Liver (tissue), 3 donors: ENCODE results near the gene ADTRP.

ENCODE experiments used
- CTCF ChIP-seq: fragments of 150-350 bp; IDR thresholded peaks from 2 replicates; pipeline ENCODE4 v1.5.1; 2017; ENCODE audit warnings: improper control_type of control experiment, low read depth, low read length; ENCODE audit not compliant: missing input control
- FOXA1 ChIP-seq: IDR thresholded peaks from 2 replicates; pipeline ENCODE4 v1.6.1; 2016; ENCODE audit warnings: antibody characterized with exemption
- GABPA ChIP-seq, 2 donors: IDR thresholded peaks in 1 of 2; conservative IDR thresholded peaks in 1 of 2; 2 replicates each; pipeline ENCODE4 v1.6.1; 2016; ENCODE audit warnings: antibody characterized with exemption in 2 of 2, mild to moderate bottlenecking in 1 of 2, moderate library complexity in 1 of 2
- JUND ChIP-seq, 2 donors: IDR thresholded peaks; 2 replicates each; pipeline ENCODE4 v1.6.1; 2016; ENCODE audit warnings: antibody characterized with exemption in 2 of 2
- SP1 ChIP-seq: IDR thresholded peaks from 2 replicates; pipeline ENCODE4 v1.6.1; 2018; ENCODE audit warnings: antibody characterized with exemption, mild to moderate bottlenecking
- TAF1 ChIP-seq: conservative IDR thresholded peaks from 2 replicates; pipeline ENCODE4 v1.6.1; 2016; ENCODE audit warnings: antibody characterized with exemption, mild to moderate bottlenecking
- TF ChIP-seq, protein P1 (sequence below): IDR thresholded peaks from 2 replicates; pipeline ENCODE4 v1.6.1; 2016; ENCODE audit warnings: antibody characterized with exemption, mild to moderate bottlenecking
- TF ChIP-seq, protein P2 (sequence below): IDR thresholded peaks from 2 replicates; pipeline ENCODE4 v1.6.1; 2016; ENCODE audit warnings: antibody characterized with exemption
- TF ChIP-seq, protein P3 (sequence below): IDR thresholded peaks from 2 replicates; pipeline ENCODE4 v1.6.1; 2016; ENCODE audit warnings: antibody characterized with exemption
- donor health status: healthy.
- donor health status: healthy.

GRCh38 chr6:11688425-11688709 lies 90.2 kb downstream of the ADTRP start:
- TF ChIP-seq CTCF (no peak), FOXA1 (no peak), JUND (IDR thresholded peaks at IDR 0.05) (no peak), TAF1 (no peak), GABPA (IDR thresholded peaks at IDR 0.05 in 1 of 2, conservative IDR thresholded peaks at IDR 0.05 in 1 of 2) (no peak), SP1 (no peak)
- TF ChIP-seq, protein P1, sequence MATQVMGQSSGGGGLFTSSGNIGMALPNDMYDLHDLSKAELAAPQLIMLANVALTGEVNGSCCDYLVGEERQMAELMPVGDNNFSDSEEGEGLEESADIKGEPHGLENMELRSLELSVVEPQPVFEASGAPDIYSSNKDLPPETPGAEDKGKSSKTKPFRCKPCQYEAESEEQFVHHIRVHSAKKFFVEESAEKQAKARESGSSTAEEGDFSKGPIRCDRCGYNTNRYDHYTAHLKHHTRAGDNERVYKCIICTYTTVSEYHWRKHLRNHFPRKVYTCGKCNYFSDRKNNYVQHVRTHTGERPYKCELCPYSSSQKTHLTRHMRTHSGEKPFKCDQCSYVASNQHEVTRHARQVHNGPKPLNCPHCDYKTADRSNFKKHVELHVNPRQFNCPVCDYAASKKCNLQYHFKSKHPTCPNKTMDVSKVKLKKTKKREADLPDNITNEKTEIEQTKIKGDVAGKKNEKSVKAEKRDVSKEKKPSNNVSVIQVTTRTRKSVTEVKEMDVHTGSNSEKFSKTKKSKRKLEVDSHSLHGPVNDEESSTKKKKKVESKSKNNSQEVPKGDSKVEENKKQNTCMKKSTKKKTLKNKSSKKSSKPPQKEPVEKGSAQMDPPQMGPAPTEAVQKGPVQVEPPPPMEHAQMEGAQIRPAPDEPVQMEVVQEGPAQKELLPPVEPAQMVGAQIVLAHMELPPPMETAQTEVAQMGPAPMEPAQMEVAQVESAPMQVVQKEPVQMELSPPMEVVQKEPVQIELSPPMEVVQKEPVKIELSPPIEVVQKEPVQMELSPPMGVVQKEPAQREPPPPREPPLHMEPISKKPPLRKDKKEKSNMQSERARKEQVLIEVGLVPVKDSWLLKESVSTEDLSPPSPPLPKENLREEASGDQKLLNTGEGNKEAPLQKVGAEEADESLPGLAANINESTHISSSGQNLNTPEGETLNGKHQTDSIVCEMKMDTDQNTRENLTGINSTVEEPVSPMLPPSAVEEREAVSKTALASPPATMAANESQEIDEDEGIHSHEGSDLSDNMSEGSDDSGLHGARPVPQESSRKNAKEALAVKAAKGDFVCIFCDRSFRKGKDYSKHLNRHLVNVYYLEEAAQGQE = no peak
- TF ChIP-seq, protein P2, sequence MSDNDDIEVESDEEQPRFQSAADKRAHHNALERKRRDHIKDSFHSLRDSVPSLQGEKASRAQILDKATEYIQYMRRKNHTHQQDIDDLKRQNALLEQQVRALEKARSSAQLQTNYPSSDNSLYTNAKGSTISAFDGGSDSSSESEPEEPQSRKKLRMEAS = no peak
- TF ChIP-seq, protein P3, sequence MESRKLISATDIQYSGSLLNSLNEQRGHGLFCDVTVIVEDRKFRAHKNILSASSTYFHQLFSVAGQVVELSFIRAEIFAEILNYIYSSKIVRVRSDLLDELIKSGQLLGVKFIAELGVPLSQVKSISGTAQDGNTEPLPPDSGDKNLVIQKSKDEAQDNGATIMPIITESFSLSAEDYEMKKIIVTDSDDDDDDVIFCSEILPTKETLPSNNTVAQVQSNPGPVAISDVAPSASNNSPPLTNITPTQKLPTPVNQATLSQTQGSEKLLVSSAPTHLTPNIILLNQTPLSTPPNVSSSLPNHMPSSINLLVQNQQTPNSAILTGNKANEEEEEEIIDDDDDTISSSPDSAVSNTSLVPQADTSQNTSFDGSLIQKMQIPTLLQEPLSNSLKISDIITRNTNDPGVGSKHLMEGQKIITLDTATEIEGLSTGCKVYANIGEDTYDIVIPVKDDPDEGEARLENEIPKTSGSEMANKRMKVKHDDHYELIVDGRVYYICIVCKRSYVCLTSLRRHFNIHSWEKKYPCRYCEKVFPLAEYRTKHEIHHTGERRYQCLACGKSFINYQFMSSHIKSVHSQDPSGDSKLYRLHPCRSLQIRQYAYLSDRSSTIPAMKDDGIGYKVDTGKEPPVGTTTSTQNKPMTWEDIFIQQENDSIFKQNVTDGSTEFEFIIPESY = no peak
